ENCODE measurements around the gene ODAD3.

DNA sequence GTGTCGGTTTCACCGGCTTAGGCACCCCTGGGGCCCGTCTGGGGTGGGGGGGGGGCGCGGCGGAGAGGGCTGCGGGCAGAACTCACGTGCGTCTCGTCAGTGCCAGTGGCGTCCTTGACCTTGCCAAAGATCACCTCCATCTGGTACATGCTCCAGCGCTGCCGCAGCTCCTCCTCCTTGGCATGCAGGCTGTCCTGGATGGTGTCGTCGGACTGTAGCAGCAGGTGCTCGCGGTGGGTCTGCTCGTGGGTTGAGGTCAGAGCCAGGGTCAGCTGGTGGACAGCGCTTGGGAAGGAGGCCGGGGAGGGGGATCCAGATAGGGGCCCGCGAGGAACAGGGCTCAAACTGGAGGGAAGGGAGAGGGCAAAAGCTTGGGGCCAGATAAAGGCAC lies 11.1 kb downstream of the ODAD3 start:
- TF ChIP-seq EZH2 (IDR thresholded peaks at IDR 0.05; ENCODE audit: low read depth) = no peak
- TF ChIP-seq, protein P1, sequence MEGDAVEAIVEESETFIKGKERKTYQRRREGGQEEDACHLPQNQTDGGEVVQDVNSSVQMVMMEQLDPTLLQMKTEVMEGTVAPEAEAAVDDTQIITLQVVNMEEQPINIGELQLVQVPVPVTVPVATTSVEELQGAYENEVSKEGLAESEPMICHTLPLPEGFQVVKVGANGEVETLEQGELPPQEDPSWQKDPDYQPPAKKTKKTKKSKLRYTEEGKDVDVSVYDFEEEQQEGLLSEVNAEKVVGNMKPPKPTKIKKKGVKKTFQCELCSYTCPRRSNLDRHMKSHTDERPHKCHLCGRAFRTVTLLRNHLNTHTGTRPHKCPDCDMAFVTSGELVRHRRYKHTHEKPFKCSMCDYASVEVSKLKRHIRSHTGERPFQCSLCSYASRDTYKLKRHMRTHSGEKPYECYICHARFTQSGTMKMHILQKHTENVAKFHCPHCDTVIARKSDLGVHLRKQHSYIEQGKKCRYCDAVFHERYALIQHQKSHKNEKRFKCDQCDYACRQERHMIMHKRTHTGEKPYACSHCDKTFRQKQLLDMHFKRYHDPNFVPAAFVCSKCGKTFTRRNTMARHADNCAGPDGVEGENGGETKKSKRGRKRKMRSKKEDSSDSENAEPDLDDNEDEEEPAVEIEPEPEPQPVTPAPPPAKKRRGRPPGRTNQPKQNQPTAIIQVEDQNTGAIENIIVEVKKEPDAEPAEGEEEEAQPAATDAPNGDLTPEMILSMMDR (conservative IDR thresholded peaks at IDR 0.05) = no peak
